Fibroblast of skin of scalp (primary cell): ENCODE measurements around the gene GRM8.

Experiments used
- DNase-seq: peaks from one replicate; pipeline ENCODE4 v3.0.0-alpha.2; 2013

GRM8 gene

DNA sequence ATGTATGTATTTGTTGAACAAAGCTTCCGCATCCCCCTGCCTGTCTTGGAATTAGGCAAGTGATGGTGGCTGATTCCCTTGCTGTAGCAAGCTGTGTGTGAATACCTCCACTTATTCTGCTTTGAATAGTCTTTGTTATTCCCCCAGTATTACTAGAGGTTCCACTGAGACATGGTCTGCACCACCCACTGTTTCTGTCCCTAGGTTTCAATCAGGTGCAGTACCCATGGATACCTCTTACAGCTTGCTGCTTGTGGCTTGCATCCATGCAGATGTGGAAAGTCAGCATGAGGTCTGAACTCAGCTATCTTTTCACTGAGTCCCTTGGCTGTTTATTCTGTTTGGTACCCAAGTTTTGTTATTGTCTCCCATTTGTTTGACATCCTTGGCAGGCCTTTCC lies 447.4 kb downstream of the GRM8 start:
- DNase-seq: no peak

DNA sequence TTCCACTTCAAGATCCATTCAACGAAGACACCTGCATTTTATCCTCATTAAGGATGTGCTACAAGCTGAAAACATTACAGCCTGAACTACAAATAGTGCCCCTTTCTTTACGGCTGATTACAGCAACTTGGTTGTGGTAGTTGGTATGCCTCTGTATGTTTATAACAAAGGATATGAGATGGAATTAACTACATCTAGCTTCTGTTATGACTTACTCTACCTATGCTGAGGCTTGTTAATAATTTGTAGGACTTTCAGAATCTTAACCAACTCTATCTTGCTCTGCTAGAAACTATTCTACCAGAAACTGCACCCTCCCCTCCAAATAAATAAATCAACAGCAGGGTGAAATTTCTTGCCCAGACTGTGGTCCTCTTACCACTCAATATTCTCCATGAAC lies 448.1 kb downstream of the GRM8 start:
- DNase-seq: no peak

DNA sequence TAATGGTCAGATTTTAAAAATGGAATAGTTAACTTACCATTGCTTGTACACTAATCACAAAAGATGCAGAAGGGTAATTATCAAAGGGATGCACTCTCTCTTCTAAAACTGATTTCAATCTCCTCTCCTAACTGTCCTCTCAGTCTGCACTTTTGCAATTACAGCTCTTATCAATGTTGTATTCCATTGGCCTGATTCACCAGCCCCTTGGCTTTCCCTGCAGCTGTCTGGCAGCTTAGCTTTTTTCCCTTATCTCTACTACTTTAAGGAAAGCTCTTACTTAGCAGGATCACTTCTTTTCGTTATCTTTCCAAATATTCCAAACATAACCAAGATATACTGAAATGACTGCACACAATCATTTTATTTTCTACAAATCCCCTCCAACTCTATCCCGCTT lies 448.8 kb downstream of the GRM8 start:
- no peak for DNase-seq

DNA sequence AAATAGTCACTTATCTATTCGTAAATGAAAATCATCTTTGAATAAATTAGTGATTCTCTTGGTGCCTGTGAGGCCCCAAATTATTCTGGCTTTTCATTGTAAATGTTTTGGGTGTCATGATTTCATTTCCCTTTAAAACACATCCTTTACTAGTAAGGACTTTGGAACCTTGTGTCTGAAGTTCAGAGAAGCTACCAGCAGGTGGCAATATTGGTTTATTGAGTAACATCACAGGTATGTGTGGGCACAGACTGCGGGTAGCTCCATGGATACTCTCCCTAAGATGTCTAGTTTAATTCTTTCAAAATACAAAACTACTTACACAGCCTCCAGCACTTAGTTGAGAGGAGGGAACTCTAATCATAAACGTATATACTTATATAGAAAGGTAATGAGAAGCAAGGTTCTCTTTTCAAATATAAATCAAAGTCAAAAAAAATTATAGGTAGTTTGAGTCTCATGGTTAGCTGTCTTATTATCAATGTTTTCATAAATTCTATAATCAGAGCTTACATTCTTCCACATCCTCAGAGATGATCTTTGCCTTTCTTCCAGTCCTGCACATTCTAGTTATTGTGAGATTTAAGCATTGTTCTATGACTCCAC lies 449.6 kb downstream of the GRM8 start:
- peak; percentile 62 for DNase-seq

DNA sequence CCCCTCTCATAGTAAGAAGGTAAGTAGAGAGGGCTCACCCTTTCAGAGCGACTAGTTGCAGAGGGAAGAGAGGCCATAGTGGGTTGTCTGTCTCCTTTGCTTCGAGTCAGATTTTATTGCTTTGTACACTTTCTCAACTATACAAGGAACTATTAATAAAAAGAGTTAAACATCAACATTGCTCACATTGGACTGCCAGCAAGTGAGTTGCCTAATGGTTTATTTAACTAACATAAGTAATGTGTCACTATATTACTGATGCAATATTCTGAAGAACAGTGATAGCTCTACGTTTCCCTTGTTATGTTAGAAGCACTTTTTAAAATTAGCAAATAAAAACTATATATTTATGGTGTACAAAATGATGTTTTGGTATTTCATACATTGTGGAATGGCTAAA lies 451.0 kb downstream of the GRM8 start:
- DNase-seq: no peak

DNA sequence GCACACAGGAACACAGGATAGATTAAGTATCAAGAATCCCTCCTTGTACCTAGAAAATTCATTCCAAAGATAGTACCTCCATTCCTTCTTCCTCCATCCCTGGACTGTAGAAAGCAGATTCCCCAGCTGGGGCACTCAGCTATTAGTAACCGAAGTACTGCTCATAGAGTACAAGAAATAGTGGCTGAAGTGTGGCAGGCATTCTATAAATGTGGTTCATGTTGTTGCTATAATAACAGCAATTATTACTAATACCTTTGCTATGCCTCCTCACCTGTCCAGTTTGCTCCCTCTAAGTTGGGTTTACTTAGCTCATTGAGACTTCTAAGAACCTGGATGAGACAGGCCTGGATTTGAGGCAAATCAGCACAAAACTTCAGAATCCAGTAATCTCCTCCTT lies 453.2 kb downstream of the GRM8 start:
- DNase-seq: no peak

DNA sequence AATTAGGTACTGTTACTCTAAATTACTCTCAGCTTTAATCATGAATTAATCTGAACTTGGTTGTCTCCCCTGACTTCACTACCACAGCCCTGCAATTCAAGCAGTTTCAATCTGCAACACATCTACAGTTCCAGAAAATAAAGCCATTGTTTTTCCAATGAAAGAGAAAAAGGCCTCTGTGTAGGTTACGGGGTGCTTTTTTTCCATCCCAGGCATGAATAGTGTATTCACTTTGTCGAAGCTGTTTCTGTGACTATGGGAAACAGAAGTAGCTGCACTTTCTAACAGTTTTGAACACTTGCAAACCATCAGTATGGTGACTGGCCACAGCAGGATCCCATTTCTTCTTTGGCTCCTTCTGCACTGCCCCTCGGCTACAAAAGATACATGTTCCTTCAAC lies 460.2 kb downstream of the GRM8 start:
- no peak for DNase-seq

DNA sequence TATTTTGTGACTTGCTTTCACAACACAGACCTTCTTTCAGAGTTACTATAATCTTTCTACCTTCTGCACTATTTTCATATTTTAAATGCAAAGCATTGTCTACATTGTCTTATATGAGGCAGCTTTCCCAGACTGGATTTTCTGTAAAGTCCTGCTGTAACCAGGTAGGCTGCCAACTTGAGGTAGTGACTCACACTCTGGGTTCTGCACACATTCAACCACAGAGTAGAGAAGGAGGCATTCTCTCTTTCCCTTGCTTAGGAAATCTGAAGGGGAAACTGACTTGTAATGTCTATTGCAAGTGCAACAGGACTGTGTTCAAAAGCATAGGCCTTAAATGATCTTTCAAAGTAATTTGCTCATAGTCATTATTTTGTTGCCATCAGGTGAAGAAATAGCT lies 461.4 kb downstream of the GRM8 start:
- no peak for DNase-seq

DNA sequence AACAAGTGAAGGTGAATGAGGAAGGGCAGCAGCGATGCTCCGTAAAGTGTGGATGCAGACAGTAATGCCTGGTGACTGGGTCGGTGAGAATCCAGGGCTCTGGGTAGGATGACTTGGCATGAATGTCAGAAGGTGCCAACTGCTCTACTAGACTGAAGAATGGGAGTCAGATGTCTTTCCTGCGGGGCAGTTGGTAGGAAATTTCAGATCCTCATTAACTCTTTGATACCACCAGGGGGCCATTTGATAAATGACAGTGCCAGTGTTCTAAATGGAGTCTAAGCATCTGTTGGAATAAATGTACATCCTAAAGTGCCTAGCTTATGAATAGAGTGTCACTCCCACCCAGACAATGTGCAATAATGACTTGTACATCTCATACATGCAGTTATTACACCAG lies 462.0 kb downstream of the GRM8 start:
- DNase-seq: no peak

DNA sequence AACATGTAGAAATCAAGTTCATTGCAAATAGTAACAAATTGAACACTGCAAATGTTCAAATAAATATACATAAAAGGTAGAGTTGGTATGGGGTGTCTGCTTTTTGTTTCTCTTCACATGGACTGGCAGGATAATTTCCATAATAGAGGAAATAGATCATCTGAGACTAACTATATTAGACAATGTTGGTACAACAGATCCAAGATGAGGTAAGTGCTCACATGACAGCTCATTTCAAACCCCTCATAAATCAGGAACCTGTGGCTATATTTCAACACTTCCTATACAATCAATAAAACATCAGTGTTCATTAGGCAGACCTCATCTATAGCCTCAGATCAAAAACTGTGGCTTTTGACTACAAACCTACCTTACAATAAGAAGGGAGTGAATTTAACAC lies 469.1 kb downstream of the GRM8 start:
- DNase-seq: no peak

DNA sequence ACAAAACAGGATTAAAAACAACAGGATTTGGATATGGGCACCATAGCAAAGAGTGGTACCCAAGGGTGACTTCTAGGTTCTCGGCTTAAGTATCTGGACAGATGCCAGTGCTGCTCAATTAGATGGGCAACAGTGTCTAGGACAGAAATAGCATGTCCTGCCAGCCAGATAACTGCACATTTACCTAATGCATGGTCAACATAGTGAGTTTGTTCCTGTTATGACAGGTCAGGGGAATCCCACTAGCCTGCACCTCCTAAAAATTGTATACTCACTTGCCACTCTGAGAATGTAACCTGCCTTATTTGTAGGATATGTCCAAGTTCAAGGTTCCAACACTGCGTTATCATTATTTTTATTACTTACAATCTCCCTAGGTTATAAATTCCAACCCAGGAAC lies 471.7 kb downstream of the GRM8 start:
- DNase-seq: no peak

DNA sequence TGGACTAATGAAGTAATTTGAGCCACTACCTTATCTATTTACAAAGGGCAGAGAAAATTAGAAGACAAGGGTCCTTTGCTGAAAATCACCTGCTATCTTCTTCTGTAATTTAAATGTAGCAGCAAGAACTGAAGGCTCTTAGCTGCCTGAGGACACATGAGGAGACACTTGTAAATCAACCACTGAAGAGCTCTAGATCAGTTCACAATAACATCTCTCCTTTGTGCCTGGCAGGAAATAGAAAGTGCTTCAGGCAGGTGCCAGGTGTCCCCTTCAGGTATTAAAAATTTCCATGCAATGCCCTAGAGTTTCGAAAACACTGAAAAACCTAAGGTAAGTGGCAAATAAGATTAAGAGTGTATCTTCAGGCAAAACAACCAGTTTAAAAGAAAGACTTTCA lies 474.6 kb downstream of the GRM8 start:
- no peak for DNase-seq

DNA sequence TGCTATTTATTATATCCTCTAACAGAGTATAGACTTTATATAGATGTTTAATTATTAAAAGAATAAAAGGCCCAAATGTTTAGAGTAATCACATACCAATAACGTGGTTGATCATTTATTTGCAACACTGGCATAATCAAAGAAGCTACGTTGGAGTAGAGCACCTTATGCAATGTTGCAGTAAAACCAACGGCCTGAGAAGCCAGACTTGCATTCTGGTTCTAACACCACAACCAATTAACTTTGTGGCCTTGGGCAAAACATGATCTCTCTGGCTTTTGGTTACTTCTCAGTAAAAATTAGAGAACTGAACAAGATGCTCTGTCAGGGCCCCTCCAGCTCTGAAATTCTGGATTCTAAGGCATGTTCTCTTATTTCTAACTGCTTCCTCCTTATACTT lies 476.2 kb downstream of the GRM8 start:
- no peak for DNase-seq

DNA sequence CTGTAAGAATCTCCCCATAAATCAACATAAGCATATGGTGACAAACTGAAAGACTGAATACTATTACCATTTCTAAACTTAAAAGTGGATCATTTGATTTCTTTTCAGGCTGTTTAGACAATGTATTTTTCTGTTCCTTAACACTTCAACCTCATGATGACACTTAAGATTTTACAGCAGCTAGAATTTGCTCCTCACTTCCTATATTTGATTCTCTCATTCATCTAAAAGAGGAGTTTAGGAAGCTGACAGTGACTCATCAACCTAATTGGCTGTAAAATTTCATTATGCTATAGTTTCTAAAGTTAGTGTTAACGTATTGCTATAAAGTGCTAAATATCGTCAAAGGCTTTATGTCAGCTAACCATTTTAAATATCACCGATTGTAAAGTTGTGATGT lies 478.7 kb downstream of the GRM8 start:
- DNase-seq: no peak

DNA sequence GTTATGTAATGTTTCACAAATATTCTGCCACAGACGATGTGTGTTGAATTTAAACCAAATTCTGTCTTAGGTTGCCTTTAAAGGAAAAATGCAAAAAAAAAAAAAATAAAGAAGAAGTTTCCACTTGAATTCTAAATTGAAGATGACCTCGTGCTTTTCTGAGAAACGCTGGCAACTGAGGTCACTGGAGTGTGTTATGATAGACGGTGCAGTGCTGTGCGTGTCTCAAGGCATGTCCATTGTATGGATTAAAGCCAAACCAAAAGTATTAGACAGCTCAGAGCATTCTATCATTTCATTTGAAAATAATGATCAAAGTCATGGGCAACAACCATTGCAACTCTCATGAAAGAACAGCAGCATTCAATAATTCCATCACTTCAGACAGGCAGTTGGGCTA lies 483.9 kb downstream of the GRM8 start:
- DNase-seq: peak; percentile 33

DNA sequence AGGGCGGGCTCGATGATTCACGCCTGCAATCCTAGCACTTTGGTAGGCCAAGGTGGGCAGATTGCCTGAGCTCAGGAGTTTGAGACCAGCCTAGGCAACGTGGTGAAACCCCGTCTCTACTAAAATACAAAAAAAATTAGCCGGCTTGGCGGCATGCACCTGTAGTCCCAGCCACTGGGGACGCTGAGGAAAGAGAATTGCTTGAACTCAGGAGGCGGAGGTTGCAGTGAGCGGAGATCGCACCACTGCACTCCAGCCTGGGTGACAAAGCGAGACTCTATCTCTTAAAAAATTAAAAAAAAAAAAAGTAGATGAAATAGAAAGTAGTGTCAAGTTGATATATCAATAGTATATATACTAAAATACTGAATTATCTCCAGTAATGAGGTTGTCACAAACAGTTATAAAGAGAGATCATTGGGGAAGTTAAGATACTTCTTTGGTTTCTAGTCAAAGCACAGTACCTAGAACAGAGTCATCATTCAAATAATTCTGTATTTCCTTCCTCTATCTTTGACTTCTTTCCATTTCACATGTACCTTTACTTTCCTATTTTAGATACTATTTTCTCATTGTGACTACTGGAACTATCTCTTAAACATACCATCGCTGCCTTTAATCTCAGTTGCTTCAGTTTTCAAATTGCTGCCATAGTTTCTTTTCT lies 491.7 kb downstream of the GRM8 start:
- no peak for DNase-seq

DNA sequence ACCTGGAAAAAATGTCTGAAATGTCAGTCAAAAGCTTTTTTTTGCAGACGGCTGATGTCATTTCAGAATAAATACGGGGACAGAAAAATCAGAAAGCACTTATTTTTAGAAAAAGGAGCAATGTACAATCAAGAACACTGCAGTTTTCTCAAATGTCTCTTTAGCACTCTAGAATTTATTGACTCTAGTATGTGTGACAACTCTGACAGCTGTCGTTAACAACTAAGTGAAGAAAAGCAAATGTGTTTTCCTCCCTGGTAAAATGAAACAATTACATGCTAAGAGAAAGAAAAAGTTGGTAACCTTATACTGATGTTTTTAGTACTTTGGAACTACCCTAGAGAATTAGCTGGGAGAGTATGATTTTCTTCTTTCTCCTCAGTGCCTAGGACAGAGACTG lies 497.4 kb downstream of the GRM8 start:
- no peak for DNase-seq

DNA sequence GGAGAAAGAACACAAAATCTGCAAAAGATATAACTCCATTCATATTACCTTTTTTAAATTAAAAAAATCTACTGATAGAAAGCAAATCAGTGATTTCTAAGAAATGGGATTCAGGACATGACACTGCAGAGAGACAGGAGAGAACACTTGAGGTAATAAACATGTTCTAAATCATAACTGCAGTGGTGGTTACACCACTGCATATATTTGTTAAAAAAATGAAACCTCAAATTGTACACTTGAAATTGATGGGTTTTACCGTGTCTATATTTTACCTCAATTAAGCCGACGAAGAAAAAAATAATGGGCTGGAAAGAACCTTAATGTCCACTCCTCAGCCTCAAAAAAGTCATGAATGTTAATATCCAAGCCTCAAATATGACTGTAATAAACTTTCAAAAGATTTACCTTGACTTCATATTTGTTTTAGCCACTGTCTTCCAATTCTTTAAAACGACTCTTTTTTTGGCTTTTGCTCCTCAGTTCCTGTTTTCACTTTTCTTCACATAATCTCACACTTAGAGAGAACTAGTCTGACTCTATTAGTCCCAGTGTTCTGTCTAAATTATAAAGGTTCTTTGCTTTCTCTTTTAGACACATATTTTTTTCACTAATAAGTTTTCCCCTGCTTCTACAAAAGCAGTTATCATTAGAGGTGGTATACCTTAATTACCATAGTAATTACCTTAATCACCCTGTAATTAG lies 502.4 kb downstream of the GRM8 start:
- DNase-seq: no peak

DNA sequence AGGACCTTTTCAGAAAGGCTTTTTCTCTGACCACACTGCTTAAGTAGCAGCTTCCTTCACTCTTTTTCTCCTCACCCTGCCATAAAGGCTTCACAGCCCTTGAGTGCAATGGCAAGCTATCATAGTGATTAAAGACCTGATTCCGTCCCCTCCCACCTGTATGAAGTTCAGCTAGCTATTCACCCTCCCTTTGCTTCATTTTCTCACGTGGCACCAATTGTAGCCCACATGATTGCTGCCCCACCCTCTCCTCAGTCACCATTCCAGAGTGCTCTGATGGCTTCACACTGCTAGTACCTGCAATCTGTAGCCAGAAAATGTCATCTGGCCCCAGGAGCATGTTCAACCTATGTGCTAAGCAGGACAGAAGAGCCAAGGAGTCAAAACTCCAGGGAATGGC lies 523.8 kb downstream of the GRM8 start:
- no peak for DNase-seq

DNA sequence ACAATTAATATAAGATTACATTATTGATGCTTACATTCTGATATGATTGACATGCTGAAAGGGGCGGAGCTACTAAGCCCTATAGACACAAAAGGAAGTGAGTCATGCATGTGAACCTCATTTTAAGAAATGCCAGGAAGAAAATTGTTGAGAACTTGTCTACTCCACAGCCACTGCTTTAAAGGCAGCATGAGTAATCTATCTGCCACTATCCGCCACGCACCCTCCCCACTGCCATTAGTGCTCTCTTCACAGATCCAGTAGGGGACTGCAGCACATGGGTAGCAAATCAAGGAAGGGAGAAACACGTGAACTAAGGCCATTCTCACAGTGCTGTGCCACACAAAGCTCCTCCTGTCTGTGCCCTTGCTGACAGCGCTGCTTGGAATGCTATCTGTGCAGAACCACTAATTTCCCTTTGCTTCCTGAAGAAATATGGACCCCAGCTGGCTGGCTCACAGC lies 524.8 kb downstream of the GRM8 start:
- DNase-seq: peak; percentile 79

DNA sequence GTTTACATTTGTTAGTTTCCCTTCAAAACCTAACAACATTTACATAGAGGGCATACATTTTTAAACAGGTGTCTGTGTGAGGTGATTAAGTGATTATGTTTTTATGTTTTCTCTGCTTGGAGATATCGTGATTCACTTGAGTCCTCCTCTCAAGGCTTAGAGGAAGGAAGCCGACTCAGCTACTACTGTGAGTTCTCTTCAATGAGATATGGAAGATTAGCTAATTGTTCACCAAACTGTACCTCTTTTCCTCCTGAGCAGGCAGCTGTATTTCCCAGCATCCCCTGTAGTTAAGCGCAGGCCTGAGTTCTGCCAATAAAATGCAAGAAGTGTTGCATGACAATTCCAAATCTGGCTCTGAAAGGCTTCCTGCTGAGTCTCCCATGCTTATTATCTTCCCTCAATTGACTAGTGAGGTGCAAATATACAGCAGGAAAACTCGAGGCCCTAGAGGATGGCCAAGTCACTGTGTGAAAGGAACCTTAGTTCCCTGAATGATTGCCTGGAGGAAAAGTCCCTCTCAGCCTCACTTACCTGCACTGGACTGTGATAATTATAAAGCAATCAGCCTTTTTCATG lies 528.7 kb downstream of the GRM8 start:
- DNase-seq: no peak

DNA sequence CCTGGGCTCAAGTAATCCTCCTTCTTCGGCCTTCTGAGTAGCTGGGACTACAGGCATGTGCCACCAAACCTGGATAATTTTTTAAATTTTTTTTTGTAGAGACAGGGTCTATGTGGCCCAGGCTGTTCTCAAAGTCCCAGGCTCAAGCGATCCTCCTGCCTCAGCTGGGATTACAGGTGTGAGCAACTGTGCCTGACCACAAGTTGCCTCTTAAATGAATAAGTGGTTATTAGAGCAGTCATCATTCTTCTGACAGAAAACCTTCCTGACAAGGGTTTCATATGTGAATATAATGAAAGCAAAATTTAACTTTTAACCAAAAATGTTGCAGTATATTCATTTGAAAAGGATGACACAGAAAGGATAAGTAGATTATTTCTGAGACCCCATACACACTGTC lies 532.5 kb downstream of the GRM8 start:
- no peak for DNase-seq

DNA sequence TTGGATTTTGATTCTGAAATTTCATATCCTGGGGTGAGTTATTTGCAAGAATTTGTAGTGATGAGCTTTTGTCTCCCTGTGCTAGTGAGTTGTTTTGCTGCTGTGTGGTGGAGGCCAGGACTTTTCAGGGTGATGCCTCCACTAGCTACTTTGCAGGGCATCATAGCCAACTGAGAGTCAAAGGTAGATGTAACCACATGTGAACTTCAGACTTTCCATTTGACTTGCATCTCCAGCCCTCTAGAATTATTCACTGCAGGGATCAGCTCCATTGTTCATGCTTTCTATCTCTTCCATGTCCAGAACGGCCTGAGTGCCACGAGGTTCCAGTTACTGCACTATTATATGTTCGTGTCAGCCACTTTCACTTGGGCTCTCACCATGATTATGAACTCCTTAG lies 534.3 kb downstream of the GRM8 start:
- no peak for DNase-seq

DNA sequence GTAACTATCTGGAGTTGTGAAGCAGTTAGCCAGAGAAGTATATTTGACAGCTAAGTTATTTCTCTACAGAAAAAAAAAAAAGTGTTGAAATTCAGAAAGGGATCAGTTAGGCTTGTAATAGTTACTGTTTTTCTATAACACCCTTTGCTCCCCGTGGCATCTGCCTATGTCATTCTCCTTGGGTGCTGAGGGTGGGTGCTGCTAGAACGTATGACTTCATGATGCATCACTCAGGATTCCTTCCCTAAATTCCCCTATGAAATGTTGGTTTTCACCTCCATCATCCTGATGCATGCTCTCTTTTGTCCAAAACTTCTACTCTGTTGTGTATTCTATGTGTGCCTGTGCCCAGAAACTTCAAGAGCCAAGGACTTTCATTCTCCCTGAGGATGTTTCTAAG lies 536.4 kb downstream of the GRM8 start:
- DNase-seq: no peak
